T-cell (primary cell): Measurements from ENCODE around the gene GDAP2. TPM values are rescaled to one million over a fixed set of nuclear protein-coding genes. Genes with fewer than 3 reads are reported as not detected.

Experiments used
- ATAC-seq, 4 experiments: fragments of 200-7000 bp in 3 of 4; fragments of 150-1000 bp in 1 of 4; cut with Tn5 transposase; replicated peaks in 1 of 4; 1 replicate in 3 of 4; 2 replicates in 1 of 4; pipeline ENCODE4 v1.10.0; 2021; ENCODE audit warnings: moderate library complexity in 3 of 4, mild to moderate bottlenecking in 2 of 4, moderate number of reproducible peaks in 1 of 4
- CTCF ChIA-PET, 2 donors: fragments of 300-600 bp; sonication (Branson Sonifier 250); formaldehyde crosslinking; loops; one replicate each; lab custom pipeline; 2022; ENCODE audit warnings: antibody characterized with exemption in 2 of 2; lab: Charles Lee
- POLR2A ChIA-PET, 2 donors: fragments of 300-600 bp; sonication (Branson Sonifier 250); formaldehyde crosslinking; loops; one replicate each; lab custom pipeline; 2022; ENCODE audit warnings: antibody characterized with exemption in 2 of 2; lab: Charles Lee
- DNase-seq, 35 experiments: peaks; one replicate each; pipeline versions ENCODE4 v3.0.0 to v3.0.0-alpha.2; 2013 to 2023
- H3K27ac ChIP-seq: one replicate; pipeline ENCODE4 v1.5.1; 2013; ENCODE audit warnings: low read length
- H3K27me3 ChIP-seq, 2 experiments: replicated peaks in 1 of 2; 1 replicate in 1 of 2; 2 replicates in 1 of 2; pipeline versions ENCODE4 v1.6.1 to v1.7.0; 2013; ENCODE audit warnings: low read length in 1 of 2, mixed read lengths in 1 of 2; ENCODE audit not compliant: control insufficient read depth in 2 of 2, insufficient read depth in 2 of 2; ENCODE audit errors: extremely low read depth in 1 of 2
- H3K36me3 ChIP-seq, 2 donors: 1 replicate in 1 of 2; 2 replicates in 1 of 2; pipeline versions ENCODE4 v1.6.1 to v1.7.0; 2013; ENCODE audit warnings: low read length in 1 of 2; ENCODE audit not compliant: control insufficient read depth in 2 of 2, insufficient read depth in 1 of 2; ENCODE audit errors: extremely low read depth in 1 of 2
- H3K4me1 ChIP-seq, 2 experiments: 1 replicate in 1 of 2; 2 replicates in 1 of 2; pipeline versions ENCODE4 v1.6.1 to v1.7.0; 2013; ENCODE audit warnings: low read length in 2 of 2, mixed read lengths in 1 of 2; ENCODE audit not compliant: insufficient read depth in 2 of 2, control insufficient read depth in 1 of 2; ENCODE audit errors: extremely low read depth in 1 of 2
- H3K4me3 ChIP-seq, 2 donors: 1 replicate in 1 of 2; 2 replicates in 1 of 2; pipeline versions ENCODE4 v1.5.1 to v1.7.0; 2013; ENCODE audit warnings: mild to moderate bottlenecking in 2 of 2, low read length in 1 of 2, moderate library complexity in 1 of 2; ENCODE audit not compliant: control insufficient read depth in 1 of 2; ENCODE audit errors: extremely low read depth in 1 of 2
- H3K9me3 ChIP-seq: 2 replicates; pipeline ENCODE4 v1.7.0; 2013
- H3K27ac Mint-ChIP-seq, 2 donors: one replicate each; pipeline ENCODE4 v1.8.0; 2020 to 2021; ENCODE audit warnings: mild to moderate bottlenecking in 2 of 2, mixed read lengths in 2 of 2
- H3K27me3 Mint-ChIP-seq, 2 donors: one replicate each; pipeline ENCODE4 v1.8.0; 2021 to 2022; ENCODE audit warnings: mixed read lengths in 2 of 2
- H3K36me3 Mint-ChIP-seq: one replicate; pipeline ENCODE4 v1.8.0; 2021; ENCODE audit warnings: mixed read lengths
- H3K4me1 Mint-ChIP-seq, 3 donors: one replicate each; pipeline ENCODE4 v1.8.0; 2020 to 2022; ENCODE audit warnings: mixed read lengths in 3 of 3, mild to moderate bottlenecking in 1 of 3
- H3K4me3 Mint-ChIP-seq, 3 donors: one replicate each; pipeline ENCODE4 v1.8.0; 2020 to 2022; ENCODE audit warnings: mild to moderate bottlenecking in 3 of 3, mixed read lengths in 3 of 3, moderate library complexity in 3 of 3
- H3K9me3 Mint-ChIP-seq, 3 donors: one replicate each; pipeline ENCODE4 v1.8.0; 2020 to 2022; ENCODE audit warnings: mixed read lengths in 3 of 3
- WGBS: methylation state at CpG from one replicate; pipeline ENCODE4 v1.1.5; 2013; ENCODE audit warnings: missing lambda C conversion rate; ENCODE audit not compliant: insufficient coverage; 5-methylcytosine and 5-hydroxymethylcytosine counted together
- total RNA-seq, 35 experiments: library from RNA in 6 of 35; stranded (reverse) in 6 of 35; fragments of 120-200 nt in 1 of 35; gene quantifications; one replicate each; pipeline versions ENCODE4 v1.2.1 to v1.2.4 and lab custom pipeline; 2013 to 2026

Gene GDAP2
- total RNA-seq, 5 donors from 2014 or later (not counting 1 experiment from before 2014, with no cell fraction given): 19.9 to 26.4 (median 23.3) TPM

DNA sequence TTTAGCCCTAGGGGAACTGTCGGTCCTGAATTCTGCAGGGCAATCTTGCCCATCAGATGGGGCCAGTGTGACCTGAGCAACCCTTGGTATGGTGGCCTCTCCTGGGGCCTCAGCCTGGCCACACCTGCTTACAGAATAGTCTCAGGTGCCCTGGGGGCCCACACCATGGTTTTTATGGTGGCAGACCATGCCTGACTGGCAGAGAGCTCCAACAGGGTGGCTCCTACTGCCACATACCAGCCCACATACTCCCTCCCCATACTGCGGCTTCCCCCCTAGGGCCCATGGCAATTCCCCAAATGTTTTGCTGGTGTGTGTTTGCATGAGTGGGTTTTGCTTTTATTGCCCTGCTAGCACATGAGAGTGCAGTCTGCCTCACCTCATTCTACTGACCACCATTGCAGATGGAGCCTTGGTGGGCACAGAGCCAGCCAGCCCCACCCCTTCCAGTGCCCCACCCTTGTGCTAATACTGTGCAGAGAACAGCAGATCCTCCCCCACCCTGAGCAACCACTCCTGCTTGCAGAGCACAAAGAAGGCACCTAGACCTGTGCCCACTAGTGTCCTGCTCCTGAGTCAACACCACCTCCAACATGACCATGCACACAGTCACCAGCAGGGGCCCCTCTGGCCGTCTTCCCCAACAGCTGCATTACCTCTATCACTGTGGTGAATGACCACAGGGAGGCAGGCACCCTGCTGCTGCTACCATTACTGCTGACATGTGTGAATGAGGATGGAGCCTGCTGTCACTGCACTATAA, 86.8 kb downstream of the GDAP2 start:
- Histone ChIP-seq H3K36me3 (no peaks in the 10 kb centered on the region), H3K4me1 (no peaks in the 10 kb centered on the region), H3K27me3 (no peaks in the 10 kb centered on the region), H3K27ac (no peak overlapping the region), H3K9me3 (no peaks in the 10 kb centered on the region), H3K4me3 (no peak overlapping the region)
- peaks cover 0 to 34% (median 26%) of the 10 kb centered on the region in 3 donors for H3K9me3 Mint-ChIP-seq
- CTCF ChIA-PET: no interaction called here
- no peak for DNase-seq
- no peaks in the 10 kb centered on the region for H3K4me1 Mint-ChIP-seq
- H3K27ac Mint-ChIP-seq: no peak overlapping the region
- 100% methylated on average over 1 of the region's 3 CpGs for WGBS
- ATAC-seq: no peak
- POLR2A ChIA-PET: no interaction called here
- H3K36me3 Mint-ChIP-seq: peaks cover 78% of the 10 kb centered on the region
- no peaks in the 10 kb centered on the region for H3K27me3 Mint-ChIP-seq
- H3K4me3 Mint-ChIP-seq: no peak overlapping the region

DNA sequence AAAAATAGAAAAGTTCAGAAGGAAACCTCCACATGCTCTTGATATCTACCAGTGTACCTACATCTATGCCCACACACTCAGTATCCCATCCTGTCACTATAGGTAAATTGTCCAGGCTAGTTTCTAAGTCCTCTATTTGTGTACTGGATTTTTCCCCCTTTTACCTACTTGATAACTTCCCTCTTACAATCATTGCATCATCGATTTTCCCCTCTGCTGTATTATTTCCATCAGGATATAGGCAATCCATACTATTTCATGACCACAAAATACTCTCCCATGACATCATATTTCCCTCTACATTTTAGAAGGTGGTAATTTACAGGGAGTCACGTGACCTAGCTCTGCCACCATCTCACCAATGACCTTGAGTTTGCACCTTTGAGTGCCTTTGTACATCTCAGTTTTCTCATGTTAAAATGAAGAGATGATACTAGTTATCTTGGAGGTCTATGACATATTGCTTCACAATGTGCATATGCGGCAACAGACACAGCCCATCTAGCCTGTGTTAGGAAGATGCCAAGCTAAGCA, 88.2 kb downstream of the GDAP2 start:
- ChIA-PET CTCF (no interaction called here), POLR2A (no interaction called here)
- H3K27ac Mint-ChIP-seq: no peak overlapping the region
- Histone ChIP-seq H3K27ac (no peak overlapping the region), H3K4me3 (no peak overlapping the region), H3K9me3 (no peaks in the 10 kb centered on the region), H3K36me3 (no peaks in the 10 kb centered on the region), H3K4me1 (no peaks in the 10 kb centered on the region), H3K27me3 (no peaks in the 10 kb centered on the region)
- no peaks in the 10 kb centered on the region for H3K4me1 Mint-ChIP-seq
- no peak overlapping the region for H3K4me3 Mint-ChIP-seq
- no peak for DNase-seq
- ATAC-seq: no peak
- H3K9me3 Mint-ChIP-seq: peaks cover 0 to 33% (median 26%) of the 10 kb centered on the region in 3 donors
- 70% methylated on average over 2 of the region's 3 CpGs for WGBS
- no peaks in the 10 kb centered on the region for H3K27me3 Mint-ChIP-seq
- H3K36me3 Mint-ChIP-seq: peaks cover 72% of the 10 kb centered on the region

DNA sequence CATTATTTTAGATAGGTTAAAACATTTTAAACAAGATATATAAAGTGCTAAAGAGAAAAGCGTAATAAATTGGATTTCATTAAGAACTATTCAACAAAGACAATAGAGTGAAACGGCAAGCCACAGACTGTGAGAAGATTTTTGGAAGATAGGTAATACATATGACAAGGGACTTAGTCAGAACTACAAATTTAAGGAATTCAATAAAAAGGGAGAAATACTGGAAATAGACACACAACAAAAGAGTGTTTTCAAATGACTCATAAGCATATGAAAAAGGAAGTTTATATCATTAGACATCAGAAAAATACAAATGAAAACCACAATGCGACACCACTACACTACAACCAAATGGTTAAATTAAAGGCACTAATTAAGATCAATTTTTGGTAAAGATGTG, 90.5 kb downstream of the GDAP2 start:
- no peaks in the 10 kb centered on the region for H3K27me3 ChIP-seq
- Mint-ChIP-seq H3K27ac (no peak overlapping the region), H3K36me3 (peaks cover 54% of the 10 kb centered on the region), H3K9me3 (peaks cover 3 to 12% (median 6%) of the 10 kb centered on the region in 3 donors), H3K4me3 (no peak overlapping the region), H3K27me3 (peaks cover 0 to 3% of the 10 kb centered on the region in 2 donors), H3K4me1 (no peaks in the 10 kb centered on the region)
- ATAC-seq (no peak), DNase-seq (no peak)
- no peaks in the 10 kb centered on the region for H3K9me3 ChIP-seq
- H3K4me3 ChIP-seq: no peak overlapping the region
- WGBS: no CpG with 5 or more reads among the region's 3 CpGs
- POLR2A ChIA-PET: interaction anchor here in 1 of 2 donors (0.6 kb wide), 1 partner anchor 132 kb away, joined by 6 read pairs; no protein-coding TSS in a partner anchor
- no peak overlapping the region for H3K27ac ChIP-seq
- CTCF ChIA-PET: interaction anchor here in 1 of 2 donors (0.6 kb wide), 1 partner anchor 73 kb away, joined by 3 read pairs; no protein-coding TSS in a partner anchor
- H3K4me1 ChIP-seq: no peaks in the 10 kb centered on the region
- H3K36me3 ChIP-seq: no peaks in the 10 kb centered on the region

GRCh38 chr1:117836069-117836468, 93.4 kb downstream of the GDAP2 start:
- ChIA-PET CTCF (interaction anchor here in 1 of 2 donors (0.7 kb wide), 1 partner anchor 735 kb away, joined by 3 read pairs; no protein-coding TSS in a partner anchor), POLR2A (no interaction called here)
- ATAC-seq: no peak
- H3K36me3 ChIP-seq: no peaks in the 10 kb centered on the region
- DNase-seq: no peak
- Mint-ChIP-seq H3K9me3 (peaks cover 3 to 15% (median 9%) of the 10 kb centered on the region in 3 donors), H3K4me3 (no peak overlapping the region), H3K4me1 (no peaks in the 10 kb centered on the region), H3K36me3 (peaks cover 31% of the 10 kb centered on the region), H3K27me3 (peaks cover 0 to 9% of the 10 kb centered on the region in 2 donors), H3K27ac (no peak overlapping the region)
- no peaks in the 10 kb centered on the region for H3K27me3 ChIP-seq
- WGBS: no CpG with 5 or more reads among the region's 1 CpG
- no peak overlapping the region for H3K27ac ChIP-seq
- no peaks in the 10 kb centered on the region for H3K4me1 ChIP-seq
- no peak overlapping the region for H3K4me3 ChIP-seq
- no peaks in the 10 kb centered on the region for H3K9me3 ChIP-seq

GRCh38 chr1:117834416-117834815, 95.0 kb downstream of the GDAP2 start:
- peaks cover 13 to 22% (median 14%) of the 10 kb centered on the region in 3 donors for H3K9me3 Mint-ChIP-seq
- H3K4me1 Mint-ChIP-seq: no peaks in the 10 kb centered on the region
- ChIA-PET POLR2A (interaction anchor here in 1 of 2 donors (0.7 kb wide), 1 partner anchor 625 kb away, joined by 3 read pairs; no protein-coding TSS in a partner anchor), CTCF (no interaction called here)
- H3K27ac ChIP-seq: no peak overlapping the region
- no peak overlapping the region for H3K4me3 ChIP-seq
- 80% methylated on average over 1 of the region's 4 CpGs for WGBS
- ATAC-seq: no peak
- no peak for DNase-seq
- H3K9me3 ChIP-seq: no peaks in the 10 kb centered on the region
- H3K27me3 ChIP-seq: no peaks in the 10 kb centered on the region
- no peaks in the 10 kb centered on the region for H3K4me1 ChIP-seq
- peaks cover 0 to 9% of the 10 kb centered on the region in 2 donors for H3K27me3 Mint-ChIP-seq
- H3K36me3 Mint-ChIP-seq: peaks cover 19% of the 10 kb centered on the region
- H3K4me3 Mint-ChIP-seq: no peak overlapping the region
- no peaks in the 10 kb centered on the region for H3K36me3 ChIP-seq
- no peak overlapping the region for H3K27ac Mint-ChIP-seq

- peaks cover 9% of the 10 kb centered on the region for H3K36me3 Mint-ChIP-seq
- H3K27ac Mint-ChIP-seq: no peak overlapping the region
- DNase-seq: no peak
- Histone ChIP-seq H3K9me3 (no peaks in the 10 kb centered on the region), H3K27me3 (peaks cover 0 to 5% of the 10 kb centered on the region in 2 experiments), H3K36me3 (no peaks in the 10 kb centered on the region), H3K27ac (no peak overlapping the region), H3K4me1 (no peaks in the 10 kb centered on the region), H3K4me3 (no peak overlapping the region)
- POLR2A ChIA-PET: no interaction called here
- ATAC-seq: no peak
- no peak overlapping the region for H3K4me3 Mint-ChIP-seq
- H3K4me1 Mint-ChIP-seq: no peaks in the 10 kb centered on the region
- CTCF ChIA-PET: no interaction called here
- H3K9me3 Mint-ChIP-seq: peaks cover 9 to 16% (median 14%) of the 10 kb centered on the region in 3 donors
- peaks cover 2 to 11% of the 10 kb centered on the region in 2 donors for H3K27me3 Mint-ChIP-seq
Measured at GRCh38 chr1:117832453-117832852, 97.0 kb downstream of the GDAP2 start.
